ENCODE measurements around the gene PCLAF.

GRCh38 chr15:64351265-64351664 lies 30.0 kb downstream of the PCLAF start:
- TF ChIP-seq CTCF (IDR thresholded peaks at IDR 0.05; ENCODE audit: low read depth, low read length), result no peak
- TF ChIP-seq EZH2phosphoT487 (IDR thresholded peaks at IDR 0.05; ENCODE audit: low read depth), result no peak
